Upper lobe of left lung (tissue), 4 donors: ENCODE measurements around the gene NF2.

Experiments used
- CTCF ChIP-seq, 6 experiments: fragments of 450-650 bp in 4 of 6; fragments of 200-600 bp in 2 of 6; sonication (generic) in 2 of 6; IDR thresholded peaks; one replicate each; pipeline ENCODE4 v1.5.1; 2016 to 2019; ENCODE audit warnings: antibody characterized with exemption in 6 of 6
- EP300 ChIP-seq, 4 donors: sonication (generic); formaldehyde crosslinking; IDR thresholded peaks; one replicate each; pipeline ENCODE4 v1.5.1; 2017; ENCODE audit warnings: antibody characterized with exemption in 4 of 4, control low read depth in 2 of 4
- POLR2A ChIP-seq, 4 donors: fragments of 450-650 bp; IDR thresholded peaks; one replicate each; pipeline ENCODE4 v1.5.1; 2016 to 2017; ENCODE audit warnings: antibody characterized with exemption in 4 of 4, mild to moderate bottlenecking in 2 of 4
- POLR2AphosphoS5 ChIP-seq, 2 donors: sonication (generic); formaldehyde crosslinking; IDR thresholded peaks; one replicate each; pipeline ENCODE4 v1.5.1; 2017; ENCODE audit warnings: antibody characterized with exemption in 2 of 2

GRCh38 chr22:29733362-29734201 lies 130.1 kb downstream of the NF2 start:
- no peak for TF ChIP-seq CTCF (IDR thresholded peaks at IDR 0.05)
- no peak for TF ChIP-seq POLR2A (IDR thresholded peaks at IDR 0.05)
- no peak for TF ChIP-seq POLR2AphosphoS5 (IDR thresholded peaks at IDR 0.05)
- TF ChIP-seq EP300 (IDR thresholded peaks at IDR 0.05): no peak
